ENCODE results near the gene NMT1. TPM values are rescaled to one million over a fixed set of nuclear protein-coding genes. Genes with fewer than 3 reads are reported as not detected.

NMT1 gene
- total RNA-seq, 2 donors from 2014 or later: 122 to 136 TPM

GRCh38 chr17:45117334-45117733 is 56.2 kb downstream of the NMT1 start:
- 91 to 100% methylated on average over 4 of the region's 4 CpGs for WGBS, 2 experiments (ENCODE audit: insufficient coverage in 1 of 2, insufficient read length in 1 of 2)
- H3K36me3 Mint-ChIP-seq (ENCODE audit: low read depth): peaks cover 6% of the 10 kb centered on the region
- H3K9ac ChIP-seq (ENCODE audit: extremely low read depth, low read length, poor library complexity, severe bottlenecking): no peak overlapping the region
- H3K9me3 Mint-ChIP-seq: no peaks in the 10 kb centered on the region
- no peaks in the 10 kb centered on the region for H3K36me3 ChIP-seq (ENCODE audit: control insufficient read depth, insufficient read depth, low read length)
- no peak overlapping the region for H3K4me3 Mint-ChIP-seq
- no peaks in the 10 kb centered on the region for H3K4me1 Mint-ChIP-seq
- H3K9me3 ChIP-seq (ENCODE audit: control insufficient read depth, low read length): no peaks in the 10 kb centered on the region
- H3K27me3 ChIP-seq (ENCODE audit: control insufficient read depth, insufficient read depth, low read length, poor library complexity, severe bottlenecking): no peaks in the 10 kb centered on the region
- no peak overlapping the region for H3K4me3 ChIP-seq (ENCODE audit: low read length)
- H3K27ac ChIP-seq (ENCODE audit: low read depth, low read length): no peak overlapping the region
- no peak for DNase-seq
- no peaks in the 10 kb centered on the region for H3K4me1 ChIP-seq (ENCODE audit: control insufficient read depth, insufficient read depth, low read length)
- peaks cover 3% of the 10 kb centered on the region for H3K27me3 Mint-ChIP-seq (ENCODE audit: insufficient read depth)
- no peak overlapping the region for H3K27ac Mint-ChIP-seq
- TF ChIP-seq CTCF (conservative IDR thresholded peaks at IDR 0.05): no peak

- no peaks in the 10 kb centered on the region for H3K9me3 ChIP-seq (ENCODE audit: control insufficient read depth, low read length)
- no peaks in the 10 kb centered on the region for H3K4me1 ChIP-seq (ENCODE audit: control insufficient read depth, insufficient read depth, low read length)
- no peak overlapping the region for H3K4me3 ChIP-seq (ENCODE audit: low read length)
- 94 to 97% methylated on average over 10 to 19 of the region's 20 CpGs for WGBS, 2 experiments (ENCODE audit: insufficient coverage in 1 of 2, insufficient read length in 1 of 2)
- Mint-ChIP-seq H3K4me1 (no peaks in the 10 kb centered on the region), H3K9me3 (no peaks in the 10 kb centered on the region), H3K27ac (no peak overlapping the region), H3K27me3 (ENCODE audit: insufficient read depth) (peaks cover 3% of the 10 kb centered on the region), H3K36me3 (ENCODE audit: low read depth) (peaks cover 6% of the 10 kb centered on the region), H3K4me3 (no peak overlapping the region)
- H3K27ac ChIP-seq (ENCODE audit: low read depth, low read length): no peak overlapping the region
- TF ChIP-seq CTCF (conservative IDR thresholded peaks at IDR 0.05): no peak
- no peaks in the 10 kb centered on the region for H3K36me3 ChIP-seq (ENCODE audit: control insufficient read depth, insufficient read depth, low read length)
- H3K27me3 ChIP-seq (ENCODE audit: control insufficient read depth, insufficient read depth, low read length, poor library complexity, severe bottlenecking): no peaks in the 10 kb centered on the region
- no peak overlapping the region for H3K9ac ChIP-seq (ENCODE audit: extremely low read depth, low read length, poor library complexity, severe bottlenecking)
- DNase-seq: no peak
Measured at GRCh38 chr17:45117848-45118646, 56.9 kb downstream of the NMT1 start.

GRCh38 chr17:45118691-45119090 is 57.6 kb downstream of the NMT1 start:
- H3K27ac Mint-ChIP-seq: no peak overlapping the region
- Histone ChIP-seq H3K27me3 (ENCODE audit: control insufficient read depth, insufficient read depth, low read length, poor library complexity, severe bottlenecking) (no peaks in the 10 kb centered on the region), H3K36me3 (ENCODE audit: control insufficient read depth, insufficient read depth, low read length) (no peaks in the 10 kb centered on the region), H3K9me3 (ENCODE audit: control insufficient read depth, low read length) (no peaks in the 10 kb centered on the region), H3K27ac (ENCODE audit: low read depth, low read length) (no peak overlapping the region), H3K9ac (ENCODE audit: extremely low read depth, low read length, poor library complexity, severe bottlenecking) (no peak overlapping the region), H3K4me3 (ENCODE audit: low read length) (no peak overlapping the region), H3K4me1 (ENCODE audit: control insufficient read depth, insufficient read depth, low read length) (no peaks in the 10 kb centered on the region)
- no peak for DNase-seq
- TF ChIP-seq CTCF (conservative IDR thresholded peaks at IDR 0.05): no peak
- no peaks in the 10 kb centered on the region for H3K4me1 Mint-ChIP-seq
- 94 to 98% methylated on average over 22 to 23 of the region's 23 CpGs for WGBS, 2 experiments (ENCODE audit: insufficient coverage in 1 of 2, insufficient read length in 1 of 2)
- H3K9me3 Mint-ChIP-seq: no peaks in the 10 kb centered on the region
- peaks cover 6% of the 10 kb centered on the region for H3K36me3 Mint-ChIP-seq (ENCODE audit: low read depth)
- no peak overlapping the region for H3K4me3 Mint-ChIP-seq
- H3K27me3 Mint-ChIP-seq (ENCODE audit: insufficient read depth): peaks cover 3% of the 10 kb centered on the region
